Neural cell (in vitro differentiated cells): ENCODE results near the gene CAMK2A.

ENCODE experiments used
- CTCF ChIP-seq: fragments of 450-650 bp; IDR thresholded peaks from 2 replicates; pipeline ENCODE4 v1.5.1; 2014; ENCODE audit warnings: antibody characterized with exemption, mild to moderate bottlenecking, moderate library complexity; ENCODE audit not compliant: poor library complexity, severe bottlenecking
- EP300 ChIP-seq: fragments of 450-650 bp; conservative IDR thresholded peaks from 2 replicates; pipeline ENCODE4 v1.6.1; 2014; ENCODE audit warnings: antibody characterized with exemption, mild to moderate bottlenecking, moderate library complexity; ENCODE audit not compliant: poor library complexity, severe bottlenecking
- EZH2 ChIP-seq: fragments of 200-600, 300-800 bp; shearing (Covaris generic), sonication (generic); IDR thresholded peaks from 2 replicates; pipeline ENCODE4 v1.6.1; 2014; ENCODE audit warnings: antibody characterized with exemption, low read length, borderline replicate concordance, mild to moderate bottlenecking; ENCODE audit not compliant: insufficient read depth, poor library complexity, severe bottlenecking
- POLR2AphosphoS5 ChIP-seq: IDR thresholded peaks from 2 replicates; pipeline ENCODE4 v1.6.1; 2012
- RAD21 ChIP-seq: fragments of 450-650 bp; conservative IDR thresholded peaks from 2 replicates; pipeline ENCODE4 v1.6.1; 2014; ENCODE audit warnings: antibody characterized with exemption, mild to moderate bottlenecking, moderate library complexity
- REST ChIP-seq: IDR thresholded peaks from 2 replicates; pipeline ENCODE4 v1.6.1; 2012; ENCODE audit warnings: borderline replicate concordance
- SMC3 ChIP-seq: fragments of 450-650 bp; conservative IDR thresholded peaks from 2 replicates; pipeline ENCODE4 v1.6.1; 2014; ENCODE audit warnings: antibody characterized with exemption, mild to moderate bottlenecking, moderate library complexity; ENCODE audit not compliant: poor library complexity

GRCh38 chr5:150253416-150254208 is 36.0 kb downstream of the CAMK2A start:
- TF ChIP-seq CTCF, result no peak
- TF ChIP-seq EP300, result no peak
- no peak for TF ChIP-seq REST
- no peak for TF ChIP-seq SMC3
- TF ChIP-seq POLR2AphosphoS5, result no peak
- TF ChIP-seq EZH2, result no peak
- TF ChIP-seq RAD21, result no peak
